Parathyroid adenoma (tissue), 2 donors: ENCODE results near the gene TXLNA.

Experiments used
- H2AFZ ChIP-seq: fragments of 300-600 bp; sonication (generic); one replicate; pipeline ENCODE4 v1.7.0; 2017; ENCODE audit warnings: antibody characterized with exemption, mild to moderate bottlenecking
- H3K27ac ChIP-seq: fragments of 300-600 bp; sonication (generic); one replicate; pipeline ENCODE4 v1.7.0; 2017
- H3K27me3 ChIP-seq: fragments of 300-600 bp; sonication (generic); one replicate; pipeline ENCODE4 v1.7.0; 2017; ENCODE audit warnings: low read length; ENCODE audit not compliant: control insufficient read depth, insufficient read depth
- H3K36me3 ChIP-seq: fragments of 300-600 bp; sonication (generic); one replicate; pipeline ENCODE4 v1.7.0; 2017; ENCODE audit warnings: low read length; ENCODE audit not compliant: control insufficient read depth, insufficient read depth
- H3K4me1 ChIP-seq: fragments of 300-600 bp; sonication (generic); one replicate; pipeline ENCODE4 v1.7.0; 2017; ENCODE audit warnings: control low read depth
- H3K4me2 ChIP-seq: fragments of 300-600 bp; sonication (generic); one replicate; pipeline ENCODE4 v1.7.0; 2017; ENCODE audit warnings: low read length
- H3K4me3 ChIP-seq: fragments of 300-600 bp; sonication (generic); one replicate; pipeline ENCODE4 v1.7.0; 2017; ENCODE audit warnings: low read depth, low read length
- H3K79me2 ChIP-seq: fragments of 300-600 bp; sonication (generic); one replicate; pipeline ENCODE4 v1.7.0; 2017; ENCODE audit warnings: control low read depth
- H3K9ac ChIP-seq: fragments of 300-600 bp; sonication (generic); one replicate; pipeline ENCODE4 v1.7.0; 2017; ENCODE audit warnings: mild to moderate bottlenecking
- H3K9me3 ChIP-seq: fragments of 300-600 bp; sonication (generic); one replicate; pipeline ENCODE4 v1.7.0; 2017; ENCODE audit warnings: low read length; ENCODE audit not compliant: control insufficient read depth
- TF ChIP-seq, protein P1 (sequence below): fragments of 300-600 bp; sonication (generic); IDR thresholded peaks from one replicate; pipeline ENCODE4 v1.7.0; 2017; ENCODE audit warnings: antibody characterized with exemption, mild to moderate bottlenecking
- donor health status: primary hyperparathyroidism.

The TXLNA gene

DNA sequence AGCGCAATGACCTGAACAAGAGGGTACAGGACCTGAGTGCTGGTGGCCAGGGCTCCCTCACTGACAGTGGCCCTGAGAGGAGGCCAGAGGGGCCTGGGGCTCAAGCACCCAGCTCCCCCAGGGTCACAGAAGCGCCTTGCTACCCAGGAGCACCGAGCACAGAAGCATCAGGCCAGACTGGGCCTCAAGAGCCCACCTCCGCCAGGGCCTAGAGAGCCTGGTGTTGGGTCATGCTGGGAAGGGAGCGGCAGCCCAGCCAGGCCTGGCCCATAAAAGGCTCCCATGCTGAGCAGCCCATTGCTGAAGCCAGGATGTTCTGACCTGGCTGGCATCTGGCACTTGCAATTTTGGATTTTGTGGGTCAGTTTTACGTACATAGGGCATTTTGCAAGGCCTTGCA is 15.5 kb downstream of the TXLNA start:
- no peaks in the 10 kb centered on the region for H3K79me2 ChIP-seq
- TF ChIP-seq, protein P1, sequence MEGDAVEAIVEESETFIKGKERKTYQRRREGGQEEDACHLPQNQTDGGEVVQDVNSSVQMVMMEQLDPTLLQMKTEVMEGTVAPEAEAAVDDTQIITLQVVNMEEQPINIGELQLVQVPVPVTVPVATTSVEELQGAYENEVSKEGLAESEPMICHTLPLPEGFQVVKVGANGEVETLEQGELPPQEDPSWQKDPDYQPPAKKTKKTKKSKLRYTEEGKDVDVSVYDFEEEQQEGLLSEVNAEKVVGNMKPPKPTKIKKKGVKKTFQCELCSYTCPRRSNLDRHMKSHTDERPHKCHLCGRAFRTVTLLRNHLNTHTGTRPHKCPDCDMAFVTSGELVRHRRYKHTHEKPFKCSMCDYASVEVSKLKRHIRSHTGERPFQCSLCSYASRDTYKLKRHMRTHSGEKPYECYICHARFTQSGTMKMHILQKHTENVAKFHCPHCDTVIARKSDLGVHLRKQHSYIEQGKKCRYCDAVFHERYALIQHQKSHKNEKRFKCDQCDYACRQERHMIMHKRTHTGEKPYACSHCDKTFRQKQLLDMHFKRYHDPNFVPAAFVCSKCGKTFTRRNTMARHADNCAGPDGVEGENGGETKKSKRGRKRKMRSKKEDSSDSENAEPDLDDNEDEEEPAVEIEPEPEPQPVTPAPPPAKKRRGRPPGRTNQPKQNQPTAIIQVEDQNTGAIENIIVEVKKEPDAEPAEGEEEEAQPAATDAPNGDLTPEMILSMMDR = no peak
- H3K4me3 ChIP-seq = no peak overlapping the region
- H3K27me3 ChIP-seq = no peaks in the 10 kb centered on the region
- no peak overlapping the region for H3K9ac ChIP-seq
- no peaks in the 10 kb centered on the region for H3K36me3 ChIP-seq
- no peak overlapping the region for H3K4me2 ChIP-seq
- H3K9me3 ChIP-seq = no peaks in the 10 kb centered on the region
- peaks cover 7% of the 10 kb centered on the region for H3K4me1 ChIP-seq
- H3K27ac ChIP-seq = no peak overlapping the region
- H2AFZ ChIP-seq = no peak overlapping the region

DNA sequence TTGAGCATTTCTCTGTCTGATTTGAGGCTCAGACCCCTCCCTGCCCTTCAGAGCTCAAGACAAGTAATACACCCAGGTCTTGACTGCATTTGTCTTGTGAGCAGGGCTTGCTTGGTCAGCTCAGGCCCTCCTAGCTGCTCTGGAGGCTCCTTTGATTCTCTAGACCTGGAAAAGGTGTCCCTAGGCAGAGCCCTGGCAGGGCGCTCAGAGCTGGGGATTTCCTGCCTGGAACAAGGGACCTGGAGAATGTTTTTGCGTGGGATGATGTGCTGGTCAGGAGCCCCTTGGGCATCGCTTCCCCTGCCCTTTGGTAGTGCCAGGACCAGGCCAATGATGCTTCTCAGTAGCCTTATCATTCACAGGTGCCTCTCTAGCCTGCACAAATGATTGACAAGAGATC is 16.1 kb downstream of the TXLNA start:
- Histone ChIP-seq H3K27ac (no peak overlapping the region), H3K36me3 (no peaks in the 10 kb centered on the region)

DNA sequence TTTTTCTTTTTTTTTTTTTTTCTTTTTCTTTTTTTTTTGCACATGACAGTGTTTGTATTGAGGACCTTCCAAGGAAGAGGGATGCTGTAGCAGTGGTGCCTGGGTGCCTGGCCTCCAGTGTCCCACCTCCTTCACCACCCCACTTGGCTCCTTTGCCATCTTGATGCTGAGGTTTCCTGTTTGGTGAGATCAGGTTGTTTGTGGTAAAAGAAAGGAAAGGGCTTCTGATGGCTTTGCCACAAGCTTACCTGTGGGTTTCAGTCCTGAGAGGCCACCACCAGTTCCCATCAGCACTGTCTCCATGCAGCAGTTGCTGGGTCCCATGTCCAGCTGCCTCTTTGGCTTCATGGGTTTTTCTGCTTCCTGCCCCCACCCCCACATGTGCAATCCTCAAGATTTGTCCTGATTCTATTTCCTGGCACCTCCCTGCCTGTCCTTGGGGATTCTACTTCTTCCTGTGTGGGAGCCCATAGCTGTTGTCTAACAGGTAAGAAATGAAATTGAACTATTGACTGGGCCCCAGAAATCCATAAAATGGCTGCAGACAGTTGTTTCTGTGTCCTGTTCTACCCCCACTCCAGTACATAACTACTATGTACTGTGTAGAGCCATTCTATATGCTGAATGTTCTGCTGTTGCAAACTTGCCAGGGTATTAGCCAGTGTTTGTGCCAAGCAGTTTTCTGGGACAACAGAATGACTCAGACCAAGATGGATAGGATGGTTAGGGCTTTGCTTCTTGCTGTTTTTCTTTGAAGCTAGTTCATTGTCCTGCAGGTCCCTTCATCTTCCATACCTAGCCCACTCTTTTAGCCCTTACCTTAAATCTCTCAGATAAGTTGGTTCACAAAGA is 16.7 kb downstream of the TXLNA start:
- no peak overlapping the region for H2AFZ ChIP-seq
- TF ChIP-seq, protein P1 = no peak
- no peak overlapping the region for H3K27ac ChIP-seq
- H3K27me3 ChIP-seq = no peaks in the 10 kb centered on the region
- H3K4me2 ChIP-seq = no peak overlapping the region
- peaks cover 9% of the 10 kb centered on the region for H3K4me1 ChIP-seq
- no peaks in the 10 kb centered on the region for H3K9me3 ChIP-seq
- no peaks in the 10 kb centered on the region for H3K36me3 ChIP-seq
- H3K79me2 ChIP-seq = no peaks in the 10 kb centered on the region
- no peak overlapping the region for H3K4me3 ChIP-seq
- H3K9ac ChIP-seq = no peak overlapping the region

More for the DNA sequence above, 16.1 kb downstream of the TXLNA start:
- Histone ChIP-seq H3K4me3 (no peak overlapping the region), H3K27me3 (no peaks in the 10 kb centered on the region), H3K9me3 (no peaks in the 10 kb centered on the region), H3K9ac (no peak overlapping the region), H3K4me2 (no peak overlapping the region), H3K4me1 (peaks cover 9% of the 10 kb centered on the region), H2AFZ (no peak overlapping the region), H3K79me2 (no peaks in the 10 kb centered on the region)
- TF ChIP-seq, protein P1 = no peak

DNA sequence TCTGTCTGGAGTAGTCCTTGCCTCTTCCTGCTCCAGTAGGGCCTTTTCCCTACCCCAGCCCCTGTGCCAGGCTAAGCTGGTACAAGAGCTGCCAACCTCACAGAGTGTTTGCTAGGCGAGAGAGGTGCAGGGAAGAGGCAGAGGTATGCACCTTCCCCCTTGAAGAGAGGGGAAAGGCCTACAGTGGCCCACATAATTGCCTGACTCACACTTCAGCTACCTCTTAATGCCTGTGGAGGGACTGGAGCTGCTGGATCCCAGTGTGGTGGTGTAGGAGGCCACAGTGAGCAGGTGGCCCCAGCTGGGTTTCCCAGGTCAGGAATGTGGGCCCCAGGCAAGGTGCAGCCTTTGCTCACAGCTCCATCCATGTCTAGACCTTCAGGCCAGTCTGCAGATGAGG is 17.6 kb downstream of the TXLNA start:
- Histone ChIP-seq H2AFZ (no peak overlapping the region), H3K9me3 (no peaks in the 10 kb centered on the region), H3K79me2 (no peaks in the 10 kb centered on the region), H3K27ac (peak overlapping the region; percentile 4), H3K4me2 (no peak overlapping the region), H3K4me3 (no peak overlapping the region), H3K9ac (no peak overlapping the region), H3K36me3 (no peaks in the 10 kb centered on the region), H3K27me3 (no peaks in the 10 kb centered on the region), H3K4me1 (peaks cover 11% of the 10 kb centered on the region)
- TF ChIP-seq, protein P1 = no peak

DNA sequence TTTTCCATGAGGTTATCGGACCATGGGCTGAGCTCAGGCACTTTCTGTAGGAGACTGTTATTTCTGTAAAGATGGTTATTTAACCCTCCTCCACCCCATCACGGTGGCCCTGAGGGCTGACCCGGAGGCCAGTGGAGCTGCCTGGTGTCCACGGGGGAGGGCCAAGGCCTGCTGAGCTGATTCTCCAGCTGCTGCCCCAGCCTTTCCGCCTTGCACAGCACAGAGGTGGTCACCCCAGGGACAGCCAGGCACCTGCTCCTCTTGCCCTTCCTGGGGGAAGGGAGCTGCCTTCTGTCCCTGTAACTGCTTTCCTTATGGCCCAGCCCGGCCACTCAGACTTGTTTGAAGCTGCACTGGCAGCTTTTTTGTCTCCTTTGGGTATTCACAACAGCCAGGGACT is 18.4 kb downstream of the TXLNA start:
- peaks cover 11% of the 10 kb centered on the region for H3K4me1 ChIP-seq
- H3K9me3 ChIP-seq = no peaks in the 10 kb centered on the region
- no peak overlapping the region for H2AFZ ChIP-seq
- TF ChIP-seq, protein P1 = no peak
- no peak overlapping the region for H3K27ac ChIP-seq
- no peak overlapping the region for H3K4me3 ChIP-seq
- H3K36me3 ChIP-seq = no peaks in the 10 kb centered on the region
- H3K27me3 ChIP-seq = no peaks in the 10 kb centered on the region
- H3K4me2 ChIP-seq = peak overlapping the region; percentile 20
- no peak overlapping the region for H3K9ac ChIP-seq
- H3K79me2 ChIP-seq = no peaks in the 10 kb centered on the region
